Parathyroid adenoma (tissue), 2 donors: ENCODE data around the gene ARL8A.
"Not testable (repeated sequence)": the region's sequence is repeated elsewhere in the genome, so short reads cannot be mapped to it uniquely, and the experiment has no call there.

Source experiments
- H2AFZ ChIP-seq: fragments of 300-600 bp; sonication (generic); one replicate; pipeline ENCODE4 v1.7.0; 2017; ENCODE audit warnings: antibody characterized with exemption, mild to moderate bottlenecking
- H3K27ac ChIP-seq: fragments of 300-600 bp; sonication (generic); one replicate; pipeline ENCODE4 v1.7.0; 2017
- H3K27me3 ChIP-seq: fragments of 300-600 bp; sonication (generic); one replicate; pipeline ENCODE4 v1.7.0; 2017; ENCODE audit warnings: low read length; ENCODE audit not compliant: control insufficient read depth, insufficient read depth
- H3K36me3 ChIP-seq: fragments of 300-600 bp; sonication (generic); one replicate; pipeline ENCODE4 v1.7.0; 2017; ENCODE audit warnings: low read length; ENCODE audit not compliant: control insufficient read depth, insufficient read depth
- H3K4me1 ChIP-seq: fragments of 300-600 bp; sonication (generic); one replicate; pipeline ENCODE4 v1.7.0; 2017; ENCODE audit warnings: control low read depth
- H3K4me2 ChIP-seq: fragments of 300-600 bp; sonication (generic); one replicate; pipeline ENCODE4 v1.7.0; 2017; ENCODE audit warnings: low read length
- H3K4me3 ChIP-seq: fragments of 300-600 bp; sonication (generic); one replicate; pipeline ENCODE4 v1.7.0; 2017; ENCODE audit warnings: low read depth, low read length
- H3K79me2 ChIP-seq: fragments of 300-600 bp; sonication (generic); one replicate; pipeline ENCODE4 v1.7.0; 2017; ENCODE audit warnings: control low read depth
- H3K9ac ChIP-seq: fragments of 300-600 bp; sonication (generic); one replicate; pipeline ENCODE4 v1.7.0; 2017; ENCODE audit warnings: mild to moderate bottlenecking
- H3K9me3 ChIP-seq: fragments of 300-600 bp; sonication (generic); one replicate; pipeline ENCODE4 v1.7.0; 2017; ENCODE audit warnings: low read length; ENCODE audit not compliant: control insufficient read depth
- TF ChIP-seq, protein P1 (sequence below): fragments of 300-600 bp; sonication (generic); IDR thresholded peaks from one replicate; pipeline ENCODE4 v1.7.0; 2017; ENCODE audit warnings: antibody characterized with exemption, mild to moderate bottlenecking
- donor health status: primary hyperparathyroidism.

ARL8A gene

DNA sequence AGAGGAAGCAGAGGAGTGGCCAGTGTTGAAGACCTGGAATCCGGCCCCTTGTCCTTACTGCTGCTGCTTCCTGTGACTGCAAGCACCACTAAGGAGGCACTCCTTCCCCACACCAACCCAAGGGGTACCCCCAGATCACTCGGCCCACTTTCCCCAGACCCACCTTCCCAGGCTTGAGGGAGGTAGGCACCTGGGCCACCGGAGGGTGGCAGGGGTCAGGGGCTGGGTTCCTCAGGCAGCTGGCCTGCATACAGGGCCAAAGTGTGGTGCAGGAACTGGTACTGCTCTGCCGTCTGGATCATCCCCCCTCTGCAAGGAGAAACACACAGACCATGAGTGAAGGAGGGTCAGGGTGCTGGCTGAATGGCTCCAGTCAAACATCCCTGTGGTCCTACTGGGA, 3.9 kb upstream of the ARL8A start:
- H2AFZ ChIP-seq, result no peak overlapping the region
- H3K4me1 ChIP-seq, result no peaks in the 10 kb centered on the region
- no peaks in the 10 kb centered on the region for H3K27me3 ChIP-seq
- H3K27ac ChIP-seq, result no peak overlapping the region
- no peaks in the 10 kb centered on the region for H3K36me3 ChIP-seq
- no peak overlapping the region for H3K9ac ChIP-seq
- H3K79me2 ChIP-seq, result peaks cover 5% of the 10 kb centered on the region
- TF ChIP-seq, protein P1, sequence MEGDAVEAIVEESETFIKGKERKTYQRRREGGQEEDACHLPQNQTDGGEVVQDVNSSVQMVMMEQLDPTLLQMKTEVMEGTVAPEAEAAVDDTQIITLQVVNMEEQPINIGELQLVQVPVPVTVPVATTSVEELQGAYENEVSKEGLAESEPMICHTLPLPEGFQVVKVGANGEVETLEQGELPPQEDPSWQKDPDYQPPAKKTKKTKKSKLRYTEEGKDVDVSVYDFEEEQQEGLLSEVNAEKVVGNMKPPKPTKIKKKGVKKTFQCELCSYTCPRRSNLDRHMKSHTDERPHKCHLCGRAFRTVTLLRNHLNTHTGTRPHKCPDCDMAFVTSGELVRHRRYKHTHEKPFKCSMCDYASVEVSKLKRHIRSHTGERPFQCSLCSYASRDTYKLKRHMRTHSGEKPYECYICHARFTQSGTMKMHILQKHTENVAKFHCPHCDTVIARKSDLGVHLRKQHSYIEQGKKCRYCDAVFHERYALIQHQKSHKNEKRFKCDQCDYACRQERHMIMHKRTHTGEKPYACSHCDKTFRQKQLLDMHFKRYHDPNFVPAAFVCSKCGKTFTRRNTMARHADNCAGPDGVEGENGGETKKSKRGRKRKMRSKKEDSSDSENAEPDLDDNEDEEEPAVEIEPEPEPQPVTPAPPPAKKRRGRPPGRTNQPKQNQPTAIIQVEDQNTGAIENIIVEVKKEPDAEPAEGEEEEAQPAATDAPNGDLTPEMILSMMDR, result no peak
- no peaks in the 10 kb centered on the region for H3K9me3 ChIP-seq
- H3K4me3 ChIP-seq, result no peak overlapping the region
- H3K4me2 ChIP-seq, result no peak overlapping the region

DNA sequence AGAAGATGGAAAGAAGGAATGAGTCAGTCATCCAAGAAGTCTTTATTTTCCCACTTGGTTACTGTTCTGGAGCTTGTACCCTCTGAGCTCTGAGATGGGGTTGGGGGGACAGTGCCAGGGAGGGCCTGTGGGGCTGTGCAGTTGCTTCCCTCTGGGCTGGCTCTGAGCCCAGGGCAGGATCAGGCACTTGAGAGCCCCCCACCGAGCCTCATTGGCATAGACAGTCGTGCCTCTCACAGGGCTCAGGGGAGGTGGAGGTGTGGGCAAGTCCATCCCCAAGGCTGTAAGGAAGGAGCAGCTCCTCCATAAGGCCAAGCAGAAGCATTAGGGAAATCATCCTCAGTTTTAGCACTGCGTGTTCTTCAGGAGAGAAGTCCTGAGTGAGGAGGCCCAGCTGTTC, 2.5 kb upstream of the ARL8A start:
- Histone ChIP-seq H3K9me3 (no peaks in the 10 kb centered on the region), H3K4me1 (peaks cover 2% of the 10 kb centered on the region), H3K4me3 (no peak overlapping the region), H3K79me2 (peaks cover 11% of the 10 kb centered on the region), H3K36me3 (no peaks in the 10 kb centered on the region), H3K4me2 (no peak overlapping the region), H2AFZ (no peak overlapping the region), H3K27ac (no peak overlapping the region), H3K9ac (no peak overlapping the region), H3K27me3 (no peaks in the 10 kb centered on the region)
- TF ChIP-seq, protein P1, result no peak

DNA sequence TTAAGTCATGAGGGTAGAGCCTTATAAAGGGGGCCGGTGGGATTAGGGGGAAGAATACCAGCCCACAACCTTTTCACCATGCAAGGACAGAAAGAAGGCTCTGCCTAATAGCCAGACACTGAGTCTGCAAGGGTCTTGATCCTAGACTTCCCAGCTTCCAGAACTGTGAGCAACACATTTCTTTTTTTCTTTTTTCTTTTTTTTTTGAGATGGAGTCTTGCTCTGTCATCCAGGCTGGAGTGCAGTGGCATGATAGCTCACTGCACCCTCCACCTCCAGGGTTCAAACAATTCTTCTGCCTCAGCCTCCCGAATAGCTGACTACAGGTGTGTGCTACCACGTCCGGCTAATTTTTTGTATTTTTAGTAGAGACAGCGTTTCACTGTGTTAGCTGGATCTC, 1.7 kb upstream of the ARL8A start:
- TF ChIP-seq, protein P1, result no peak

DNA sequence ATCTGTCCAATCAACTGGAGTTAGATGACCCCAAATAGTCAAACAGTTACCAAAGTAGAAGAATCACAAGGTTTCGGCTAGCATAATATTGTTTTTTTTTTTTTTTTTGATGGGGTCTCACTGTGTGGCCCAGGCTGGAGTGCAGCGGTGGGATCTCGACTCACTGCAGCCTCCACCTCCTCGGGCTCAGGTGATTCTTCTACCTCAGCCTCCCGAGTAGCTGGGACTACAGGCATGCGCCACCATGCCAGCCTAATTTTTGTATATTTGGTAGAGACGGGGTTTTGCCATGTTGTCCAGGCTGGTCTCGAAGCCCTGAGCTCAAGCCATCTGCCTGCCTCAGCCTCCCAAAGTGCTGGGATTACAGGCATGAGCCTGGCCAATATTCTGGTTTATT, 1.2 kb upstream of the ARL8A start:
- not testable (repeated sequence) for H3K27me3 ChIP-seq, H3K9me3 ChIP-seq, H3K4me2 ChIP-seq, H3K9ac ChIP-seq, H3K27ac ChIP-seq, H3K4me1 ChIP-seq, H3K4me3 ChIP-seq, H3K36me3 ChIP-seq, H2AFZ ChIP-seq
- H3K79me2 ChIP-seq, result peaks cover 11% of the 10 kb centered on the region

More for the DNA sequence above, 1.7 kb upstream of the ARL8A start:
- Histone ChIP-seq H3K9me3 (no peaks in the 10 kb centered on the region), H3K9ac (no peak overlapping the region), H3K79me2 (peaks cover 11% of the 10 kb centered on the region), H3K36me3 (no peaks in the 10 kb centered on the region), H3K27ac (no peak overlapping the region), H3K4me1 (peaks cover 2% of the 10 kb centered on the region), H3K4me3 (no peak overlapping the region), H3K4me2 (no peak overlapping the region), H2AFZ (no peak overlapping the region), H3K27me3 (no peaks in the 10 kb centered on the region)

DNA sequence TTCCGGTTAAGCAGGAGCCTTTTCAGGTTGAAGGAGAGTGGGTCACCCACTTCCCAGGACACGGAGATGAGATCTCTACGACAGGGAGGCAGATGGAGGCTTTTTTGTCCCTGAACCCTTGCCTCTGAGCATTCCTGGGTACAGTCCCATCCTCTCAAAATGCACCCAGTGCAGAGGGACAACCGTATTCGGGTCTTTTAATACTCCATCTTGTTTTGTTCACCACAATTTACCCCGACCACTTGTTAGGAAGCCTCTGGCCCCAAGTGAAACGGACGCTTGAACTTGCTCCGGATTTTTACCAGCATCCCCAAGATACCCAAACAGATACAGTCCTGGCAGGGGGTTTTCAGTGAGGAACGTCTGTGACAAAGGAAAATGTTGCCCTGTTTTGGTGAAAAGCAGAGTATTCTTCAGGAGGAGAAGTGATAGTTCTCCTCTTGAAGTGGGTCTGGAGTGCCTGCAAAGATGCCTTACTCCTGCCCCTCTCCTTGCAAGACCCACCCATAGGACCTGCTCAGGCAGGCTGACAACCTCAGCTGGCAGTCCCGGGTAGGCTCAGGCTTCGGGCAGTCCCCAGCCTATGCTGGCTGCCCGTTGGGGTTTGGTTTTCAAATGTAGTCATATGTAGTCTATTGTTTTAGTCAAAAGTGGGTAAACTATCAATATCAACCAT, 669 bp upstream of the ARL8A start:
- Histone ChIP-seq H3K4me2 (peak overlapping the region; percentile 95), H2AFZ (peak overlapping the region; percentile 78), H3K9ac (no peak overlapping the region), H3K9me3 (no peaks in the 10 kb centered on the region), H3K4me1 (peaks cover 2% of the 10 kb centered on the region), H3K27me3 (no peaks in the 10 kb centered on the region), H3K79me2 (peaks cover 11% of the 10 kb centered on the region), H3K36me3 (no peaks in the 10 kb centered on the region), H3K27ac (no peak overlapping the region), H3K4me3 (peak overlapping the region; percentile 80)
- TF ChIP-seq, protein P1, result no peak
